CD14-positive monocyte (primary cell): Measurements from ENCODE around the gene HARBI1. TPM values are rescaled to one million over a fixed set of nuclear protein-coding genes. Genes with fewer than 3 reads are reported as not detected.
"Not testable (repeated sequence)": the region's sequence is repeated elsewhere in the genome, so short reads cannot be mapped to it uniquely, and the experiment has no call there.

Experiments used
- DNase-seq, 3 donors: peaks; one replicate each; pipeline ENCODE4 v3.0.0-alpha.2; 2011 to 2022
- H2AFZ ChIP-seq: 2 replicates; pipeline ENCODE4 v1.6.0; 2012; ENCODE audit warnings: mild to moderate bottlenecking, low read depth, low read length, inconsistent platforms; ENCODE audit not compliant: insufficient read depth, poor library complexity, severe bottlenecking
- H3K27ac ChIP-seq, 2 donors: 1 replicate in 1 of 2; 2 replicates in 1 of 2; pipeline ENCODE4 v1.5.1; 2012 to 2013; ENCODE audit warnings: low read length in 2 of 2, control low read depth in 1 of 2, inconsistent platforms in 1 of 2, low read depth in 1 of 2, mild to moderate bottlenecking in 1 of 2
- H3K27me3 ChIP-seq, 2 donors: one replicate each; pipeline versions ENCODE4 v1.6.0 to v1.6.1; 2011 to 2013; ENCODE audit warnings: low read length in 2 of 2; ENCODE audit not compliant: control insufficient read depth in 2 of 2, insufficient read depth in 2 of 2
- H3K36me3 ChIP-seq, 2 donors: replicated peaks in 1 of 2; 1 replicate in 1 of 2; 2 replicates in 1 of 2; pipeline versions ENCODE4 v1.5.1 to v1.6.1; 2012 to 2013; ENCODE audit warnings: low read length in 2 of 2, control low read depth in 1 of 2, inconsistent platforms in 1 of 2, mild to moderate bottlenecking in 1 of 2; ENCODE audit not compliant: insufficient read depth in 2 of 2, control insufficient read depth in 1 of 2
- H3K4me1 ChIP-seq, 2 donors: 1 replicate in 1 of 2; 2 replicates in 1 of 2; pipeline versions ENCODE4 v1.5.1 to v1.6.1; 2012 to 2013; ENCODE audit warnings: low read length in 2 of 2, control low read depth in 1 of 2, inconsistent platforms in 1 of 2, mild to moderate bottlenecking in 1 of 2, moderate library complexity in 1 of 2; ENCODE audit not compliant: insufficient read depth in 2 of 2, control insufficient read depth in 1 of 2
- H3K4me2 ChIP-seq: replicated peaks from 2 replicates; pipeline ENCODE3; 2012; ENCODE audit warnings: low read length, moderate library complexity, mild to moderate bottlenecking; ENCODE audit not compliant: poor library complexity, severe bottlenecking; ENCODE audit errors: extremely low read depth
- H3K4me3 ChIP-seq, 3 experiments: fragments of 200-600 bp in 1 of 3; sonication (generic) in 1 of 3; replicated peaks in 1 of 3; 1 replicate in 2 of 3; 2 replicates in 1 of 3; pipeline ENCODE4 v1.5.1; 2011 to 2013; ENCODE audit warnings: low read length in 3 of 3, mild to moderate bottlenecking in 3 of 3, control low read depth in 2 of 3, low read depth in 2 of 3, inconsistent platforms in 1 of 3, moderate library complexity in 1 of 3
- H3K79me2 ChIP-seq: 2 replicates; pipeline ENCODE4 v1.6.0; 2012; ENCODE audit warnings: mild to moderate bottlenecking, control low read depth, inconsistent platforms, low read length, moderate library complexity; ENCODE audit not compliant: insufficient read depth
- H3K9ac ChIP-seq: 2 replicates; pipeline ENCODE4 v1.6.0; 2017; ENCODE audit warnings: low read length, mild to moderate bottlenecking; ENCODE audit not compliant: insufficient read depth, poor library complexity, severe bottlenecking
- H3K9me3 ChIP-seq, 2 donors: replicated peaks in 1 of 2; 1 replicate in 1 of 2; 2 replicates in 1 of 2; pipeline versions ENCODE4 v1.5.1 to v1.6.1; 2012 to 2013; ENCODE audit warnings: low read length in 2 of 2, control low read depth in 1 of 2; ENCODE audit not compliant: control insufficient read depth in 1 of 2, insufficient read depth in 1 of 2
- H4K20me1 ChIP-seq: 2 replicates; pipeline ENCODE4 v1.6.0; 2012; ENCODE audit warnings: mild to moderate bottlenecking, low read length, control low read depth, moderate library complexity; ENCODE audit not compliant: insufficient read depth
- H3K27ac Mint-ChIP-seq, 7 donors: one replicate each; pipeline ENCODE4 v1.8.0; 2020; ENCODE audit warnings: mild to moderate bottlenecking in 7 of 7, mixed read lengths in 7 of 7, moderate library complexity in 6 of 7, inconsistent platforms in 2 of 7
- H3K27me3 Mint-ChIP-seq, 3 donors: one replicate each; pipeline ENCODE4 v1.8.0; 2021 to 2022; ENCODE audit warnings: low read depth in 3 of 3, mild to moderate bottlenecking in 3 of 3, mixed read lengths in 3 of 3, moderate library complexity in 3 of 3, inconsistent platforms in 1 of 3
- H3K36me3 Mint-ChIP-seq, 2 donors: one replicate each; pipeline ENCODE4 v1.8.0; 2020; ENCODE audit warnings: mixed read lengths in 2 of 2, inconsistent platforms in 1 of 2, mild to moderate bottlenecking in 1 of 2
- H3K4me1 Mint-ChIP-seq: one replicate; pipeline ENCODE4 v1.8.0; 2020; ENCODE audit warnings: mild to moderate bottlenecking, mixed read lengths
- H3K4me3 Mint-ChIP-seq, 2 donors: one replicate each; pipeline ENCODE4 v1.8.0; 2020; ENCODE audit warnings: mild to moderate bottlenecking in 2 of 2, mixed read lengths in 2 of 2, moderate library complexity in 1 of 2
- H3K9me3 Mint-ChIP-seq, 7 donors: one replicate each; pipeline ENCODE4 v1.8.0; 2020 to 2022; ENCODE audit warnings: mixed read lengths in 7 of 7, mild to moderate bottlenecking in 6 of 7, moderate library complexity in 6 of 7, inconsistent platforms in 2 of 7
- CTCF ChIP-seq: fragments of 200-600 bp; IDR thresholded peaks from one replicate; pipeline ENCODE4 v1.8.0; 2022; ENCODE audit warnings: antibody characterized with exemption, mild to moderate bottlenecking
- WGBS: methylation state at CpG from one replicate; pipeline ENCODE4 v1.1.5; 2013; ENCODE audit warnings: missing lambda C conversion rate; ENCODE audit not compliant: insufficient coverage; 5-methylcytosine and 5-hydroxymethylcytosine counted together
- intact Hi-C, 2 donors: fragments of 100-400 bp; cut with micrococcal nuclease; formaldehyde crosslinking; loops; one replicate each; pipeline versions ENCODE4 v1.15.0 to v1.15.1; 2023
- polyA plus RNA-seq, 3 donors: library from polyadenylated mRNA; depleted of rRNA in 1 of 3; unstranded in 2 of 3; stranded (reverse) in 1 of 3; fragments of 300-500 nt in 2 of 3; fragments of >200 nt in 1 of 3; fragmentation: Illumina TruSeq in 2 of 3; gene quantifications; 1 replicate in 2 of 3; 2 replicates in 1 of 3; pipeline ENCODE4 v1.2.3, GENCODE V29; 2012 to 2021

Gene HARBI1
- polyA plus RNA-seq, 3 donors = 2.1 to 4.4 (median 2.1) TPM

GRCh38 chr11:46588131-46588530, 28.9 kb downstream of the HARBI1 start:
- H3K27ac ChIP-seq = no peak overlapping the region
- no peaks in the 10 kb centered on the region for H3K9me3 ChIP-seq
- no peak overlapping the region for H2AFZ ChIP-seq
- H3K4me1 ChIP-seq = peaks cover 9 to 20% of the 10 kb centered on the region in 2 donors
- TF ChIP-seq CTCF = no peak
- Mint-ChIP-seq H3K9me3 (no peaks in the 10 kb centered on the region), H3K36me3 (peaks cover 2 to 23% of the 10 kb centered on the region in 2 donors), H3K27ac (peak overlapping the region in 1 of 7 donors; percentile 7), H3K27me3 (no peaks in the 10 kb centered on the region), H3K4me3 (no peak overlapping the region), H3K4me1 (peaks cover 35% of the 10 kb centered on the region)
- no peak overlapping the region for H3K9ac ChIP-seq
- peaks cover 55% of the 10 kb centered on the region for H4K20me1 ChIP-seq
- no peak for DNase-seq
- no peak overlapping the region for H3K4me3 ChIP-seq
- no peaks in the 10 kb centered on the region for H3K27me3 ChIP-seq
- peaks cover 73% of the 10 kb centered on the region for H3K79me2 ChIP-seq
- WGBS = no CpG with 5 or more reads among the region's 5 CpGs
- intact Hi-C loops = no loop called here
- peaks cover 0 to 10% of the 10 kb centered on the region in 2 donors for H3K36me3 ChIP-seq
- no peak overlapping the region for H3K4me2 ChIP-seq

DNA sequence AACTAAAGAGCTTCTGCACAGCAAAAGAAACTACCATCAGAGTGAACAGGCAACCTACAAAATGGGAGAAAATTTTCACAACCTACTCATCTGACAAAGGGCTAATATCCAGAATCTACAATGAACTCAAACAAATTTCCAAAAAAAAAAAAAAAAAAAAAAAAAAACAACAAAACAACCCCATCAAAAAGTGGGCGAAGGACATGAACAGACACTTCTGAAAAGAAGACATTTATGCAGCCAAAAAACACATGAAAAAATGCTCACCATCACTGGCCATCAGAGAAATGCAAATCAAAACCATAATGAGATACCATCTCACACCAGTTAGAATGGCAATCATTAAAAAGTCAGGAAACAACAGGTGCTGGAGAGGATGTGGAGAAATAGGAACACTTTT, 33.5 kb downstream of the HARBI1 start:
- H3K4me3 Mint-ChIP-seq, H3K4me2 ChIP-seq, H3K4me3 ChIP-seq, DNase-seq, H3K9me3 Mint-ChIP-seq, H3K27me3 Mint-ChIP-seq, H2AFZ ChIP-seq, H3K9ac ChIP-seq, intact Hi-C loops, H3K27ac Mint-ChIP-seq, H3K4me1 ChIP-seq, H3K27ac ChIP-seq, H3K27me3 ChIP-seq, H3K9me3 ChIP-seq, H3K4me1 Mint-ChIP-seq: not testable (repeated sequence)
- H3K36me3 Mint-ChIP-seq = peaks cover 3 to 26% of the 10 kb centered on the region in 2 donors
- Histone ChIP-seq H3K36me3 (peaks cover 0 to 10% of the 10 kb centered on the region in 2 donors), H3K79me2 (peaks cover 69% of the 10 kb centered on the region), H4K20me1 (peaks cover 57% of the 10 kb centered on the region)
- WGBS = no CpG with 5 or more reads among the region's 1 CpG
